GM12878 (cell line): ENCODE measurements around the gene AP3D1.

Experiments used
- CBFB ChIP-seq: IDR thresholded peaks from 2 replicates; pipeline ENCODE4 v1.6.1; 2016; ENCODE audit warnings: antibody characterized with exemption, low read depth
- CBX5 ChIP-seq: sonication (generic); IDR thresholded peaks from 2 replicates; pipeline ENCODE4 v1.6.1; 2016; ENCODE audit warnings: low read depth, moderate library complexity, mild to moderate bottlenecking, inconsistent platforms
- CEBPB ChIP-seq, 2 experiments: fragments of 150-350 bp in 1 of 2; IDR thresholded peaks; 2 replicates each; pipeline ENCODE4 v1.6.1; 2012 to 2014; ENCODE audit warnings: low read depth in 2 of 2, low read length in 2 of 2, borderline replicate concordance in 1 of 2, inconsistent platforms in 1 of 2
- DPF2 ChIP-seq: fragments of 450-650 bp; IDR thresholded peaks from 2 replicates; pipeline ENCODE4 v1.6.1; 2017; ENCODE audit warnings: mild to moderate bottlenecking
- EGR1 ChIP-seq, 2 experiments: IDR thresholded peaks; 1 replicate in 1 of 2; 2 replicates in 1 of 2; pipeline ENCODE4 v1.6.1; 2011 to 2012; ENCODE audit warnings: low read depth in 2 of 2, low read length in 2 of 2, borderline replicate concordance in 1 of 2, mild to moderate bottlenecking in 1 of 2, moderate library complexity in 1 of 2
- EZH2 ChIP-seq: IDR thresholded peaks from 2 replicates; pipeline ENCODE4 v1.6.1; 2012; ENCODE audit warnings: low read depth, mild to moderate bottlenecking, control low read depth, inconsistent platforms, low read length, borderline replicate concordance; ENCODE audit not compliant: control insufficient read depth
- FOXM1 ChIP-seq: IDR thresholded peaks from 2 replicates; pipeline ENCODE4 v1.6.1; 2012; ENCODE audit warnings: low read depth, mild to moderate bottlenecking, inconsistent platforms, low read length, moderate library complexity
- PAX5 ChIP-seq: IDR thresholded peaks from 2 replicates; pipeline ENCODE4 v1.6.1; 2011; ENCODE audit warnings: low read depth, low read length, borderline replicate concordance
- POLR2A ChIP-seq: IDR thresholded peaks from 2 replicates; pipeline ENCODE4 v1.6.1; 2011; ENCODE audit warnings: low read depth, mild to moderate bottlenecking, low read length
- RAD21 ChIP-seq: IDR thresholded peaks from 2 replicates; pipeline ENCODE4 v1.6.1; 2011; ENCODE audit warnings: mild to moderate bottlenecking, low read depth, low read length, moderate library complexity; ENCODE audit not compliant: insufficient read depth
- TF ChIP-seq, protein P1 (sequence below), 3 experiments: IDR thresholded peaks in 2 of 3; conservative IDR thresholded peaks in 1 of 3; 2 replicates each; pipeline ENCODE4 v1.5.1; 2011; ENCODE audit warnings: low read depth in 3 of 3, low read length in 3 of 3, mild to moderate bottlenecking in 3 of 3, control low read depth in 2 of 3, moderate library complexity in 2 of 3, inconsistent platforms in 1 of 3, mixed read lengths in 1 of 3; ENCODE audit not compliant: control insufficient read depth in 2 of 3, insufficient read depth in 1 of 3; ENCODE audit errors: extremely low read depth in 1 of 3

- TF ChIP-seq POLR2A (no peak; the same call in 1 of the 2 replicates), CEBPB (IDR thresholded peaks at IDR 0.05; ENCODE audit: borderline replicate concordance in 1 of 2, low read depth in 2 of 2, low read length in 2 of 2) (no peak), CBX5 (no peak), EGR1 (IDR thresholded peaks at IDR 0.05; ENCODE audit: borderline replicate concordance in 1 of 2, low read depth in 2 of 2, low read length in 2 of 2) (no peak), PAX5 (no peak), CBFB (no peak), EZH2 (no peak), DPF2 (no peak), RAD21 (no peak), FOXM1 (no peak)
- TF ChIP-seq, protein P1, sequence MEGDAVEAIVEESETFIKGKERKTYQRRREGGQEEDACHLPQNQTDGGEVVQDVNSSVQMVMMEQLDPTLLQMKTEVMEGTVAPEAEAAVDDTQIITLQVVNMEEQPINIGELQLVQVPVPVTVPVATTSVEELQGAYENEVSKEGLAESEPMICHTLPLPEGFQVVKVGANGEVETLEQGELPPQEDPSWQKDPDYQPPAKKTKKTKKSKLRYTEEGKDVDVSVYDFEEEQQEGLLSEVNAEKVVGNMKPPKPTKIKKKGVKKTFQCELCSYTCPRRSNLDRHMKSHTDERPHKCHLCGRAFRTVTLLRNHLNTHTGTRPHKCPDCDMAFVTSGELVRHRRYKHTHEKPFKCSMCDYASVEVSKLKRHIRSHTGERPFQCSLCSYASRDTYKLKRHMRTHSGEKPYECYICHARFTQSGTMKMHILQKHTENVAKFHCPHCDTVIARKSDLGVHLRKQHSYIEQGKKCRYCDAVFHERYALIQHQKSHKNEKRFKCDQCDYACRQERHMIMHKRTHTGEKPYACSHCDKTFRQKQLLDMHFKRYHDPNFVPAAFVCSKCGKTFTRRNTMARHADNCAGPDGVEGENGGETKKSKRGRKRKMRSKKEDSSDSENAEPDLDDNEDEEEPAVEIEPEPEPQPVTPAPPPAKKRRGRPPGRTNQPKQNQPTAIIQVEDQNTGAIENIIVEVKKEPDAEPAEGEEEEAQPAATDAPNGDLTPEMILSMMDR (IDR thresholded peaks at IDR 0.05 in 2 of 3, conservative IDR thresholded peaks at IDR 0.05 in 1 of 3; ENCODE audit: control insufficient read depth in 2 of 3, extremely low read depth in 1 of 3, insufficient read depth in 1 of 3, low read depth in 3 of 3, low read length in 3 of 3): no peak
Measured at GRCh38 chr19:2194513-2195078, 43.2 kb upstream of the AP3D1 start.
